CD4-positive, CD25-positive, alpha-beta regulatory T cell (primary cell): ENCODE measurements around the gene HMGCS2. TPM values are rescaled to one million over a fixed set of nuclear protein-coding genes. Genes with fewer than 3 reads are reported as not detected.

ENCODE experiments used
- ATAC-seq, 2 donors: fragments of 150-1000 bp; cut with Tn5 transposase; one replicate each; pipeline ENCODE4 v1.10.0; 2021; ENCODE audit warnings: low read depth in 2 of 2, moderate number of reproducible peaks in 2 of 2, moderate library complexity in 1 of 2
- DNase-seq, 3 donors: peaks; one replicate each; pipeline versions ENCODE4 v3.0.0 to v3.0.0-alpha.2; 2012 to 2022; ENCODE audit warnings: mixed read lengths in 1 of 3
- H3K27ac ChIP-seq: one replicate; pipeline ENCODE4 v1.7.0; 2013; ENCODE audit warnings: mild to moderate bottlenecking, low read length; ENCODE audit not compliant: insufficient read depth, poor library complexity, severe bottlenecking
- H3K27me3 ChIP-seq: one replicate; pipeline ENCODE4 v1.7.0; 2013; ENCODE audit warnings: low read length; ENCODE audit not compliant: control insufficient read depth, insufficient read depth
- H3K36me3 ChIP-seq: one replicate; pipeline ENCODE4 v1.7.0; 2013; ENCODE audit warnings: mild to moderate bottlenecking, low read length, moderate library complexity; ENCODE audit not compliant: control insufficient read depth, insufficient read depth
- H3K4me1 ChIP-seq: 2 replicates; pipeline ENCODE4 v1.7.0; 2013; ENCODE audit warnings: mild to moderate bottlenecking, low read length; ENCODE audit not compliant: insufficient read depth, control insufficient read depth, poor library complexity, severe bottlenecking
- H3K4me3 ChIP-seq: one replicate; pipeline ENCODE4 v1.7.0; 2013; ENCODE audit warnings: low read depth, mild to moderate bottlenecking, low read length, moderate library complexity
- H3K9me3 ChIP-seq, 2 experiments: 1 replicate in 1 of 2; 2 replicates in 1 of 2; pipeline ENCODE4 v1.7.0; 2013; ENCODE audit warnings: low read length in 2 of 2, mild to moderate bottlenecking in 1 of 2, moderate library complexity in 1 of 2; ENCODE audit not compliant: control insufficient read depth in 2 of 2
- H3K27ac Mint-ChIP-seq, 3 donors: one replicate each; pipeline ENCODE4 v1.8.0; 2020 to 2022; ENCODE audit warnings: mild to moderate bottlenecking in 3 of 3, mixed read lengths in 3 of 3, moderate library complexity in 2 of 3
- H3K27me3 Mint-ChIP-seq: one replicate; pipeline ENCODE4 v1.8.0; 2022; ENCODE audit warnings: mild to moderate bottlenecking, mixed read lengths
- H3K36me3 Mint-ChIP-seq: one replicate; pipeline ENCODE4 v1.8.0; 2020; ENCODE audit warnings: mixed read lengths
- H3K4me1 Mint-ChIP-seq, 4 donors: one replicate each; pipeline ENCODE4 v1.8.0; 2020 to 2022; ENCODE audit warnings: mixed read lengths in 4 of 4, mild to moderate bottlenecking in 1 of 4
- H3K4me3 Mint-ChIP-seq, 4 donors: one replicate each; pipeline ENCODE4 v1.8.0; 2020 to 2022; ENCODE audit warnings: mild to moderate bottlenecking in 4 of 4, mixed read lengths in 4 of 4, moderate library complexity in 3 of 4
- H3K9me3 Mint-ChIP-seq, 7 donors: one replicate each; pipeline ENCODE4 v1.8.0; 2020 to 2022; ENCODE audit warnings: mixed read lengths in 7 of 7, mild to moderate bottlenecking in 3 of 7, moderate library complexity in 2 of 7
- polyA plus RNA-seq, 4 donors: library from polyadenylated mRNA; unstranded; fragments of 300-500 nt; fragmentation: Illumina TruSeq; gene quantifications; one replicate each; pipeline ENCODE4 v1.2.3, GENCODE V29; 2021
- total RNA-seq: library from RNA; stranded (reverse); gene quantifications from one replicate; pipeline ENCODE4 v1.2.3, GENCODE V29; 2022

Gene HMGCS2
- total and polyA plus RNA-seq, 5 donors from 2014 or later: not detected

DNA sequence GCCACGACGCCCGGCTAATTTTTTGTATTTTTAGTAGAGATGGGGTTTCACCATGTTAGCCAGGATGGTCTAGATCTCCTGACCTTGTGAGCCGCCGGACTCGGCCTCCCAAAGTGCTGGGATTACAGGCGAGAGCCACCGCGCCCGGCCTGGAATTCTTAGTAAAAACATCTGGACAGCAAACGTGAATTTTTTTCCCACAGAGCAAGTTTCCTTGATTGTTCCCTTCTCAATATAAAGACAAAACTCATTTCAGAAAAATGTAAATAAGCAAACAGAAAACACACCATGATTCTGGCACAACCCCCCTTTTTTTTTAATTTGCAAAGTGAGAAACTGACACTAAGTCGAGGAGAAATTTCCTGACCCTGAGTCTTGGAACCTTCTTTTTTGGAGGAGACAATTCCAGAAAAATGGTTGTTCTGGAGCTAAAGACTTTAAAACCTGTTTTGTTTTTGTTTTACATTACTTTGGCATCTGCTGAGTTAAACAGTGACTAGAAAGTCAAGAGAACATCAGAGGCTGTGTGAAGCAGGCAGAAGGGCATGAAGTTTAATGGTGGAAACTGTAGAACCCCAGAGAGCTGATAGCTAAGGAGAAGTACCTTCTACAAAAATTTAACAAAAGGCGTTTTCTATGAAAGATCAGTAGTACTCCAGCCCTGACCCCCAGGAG is 10.3 kb upstream of the HMGCS2 start:
- Mint-ChIP-seq H3K9me3 (peaks cover 0 to 4% (median 0%) of the 10 kb centered on the region in 7 donors), H3K36me3 (no peaks in the 10 kb centered on the region), H3K27me3 (peaks cover 13% of the 10 kb centered on the region), H3K4me1 (no peaks in the 10 kb centered on the region), H3K4me3 (no peak overlapping the region), H3K27ac (no peak overlapping the region)
- ATAC-seq: no peak
- no peak for DNase-seq
- no peak overlapping the region for H3K27ac ChIP-seq
- no peaks in the 10 kb centered on the region for H3K9me3 ChIP-seq
- no peaks in the 10 kb centered on the region for H3K36me3 ChIP-seq
- H3K27me3 ChIP-seq: peaks cover 4% of the 10 kb centered on the region
- H3K4me3 ChIP-seq: no peak overlapping the region
- no peaks in the 10 kb centered on the region for H3K4me1 ChIP-seq

DNA sequence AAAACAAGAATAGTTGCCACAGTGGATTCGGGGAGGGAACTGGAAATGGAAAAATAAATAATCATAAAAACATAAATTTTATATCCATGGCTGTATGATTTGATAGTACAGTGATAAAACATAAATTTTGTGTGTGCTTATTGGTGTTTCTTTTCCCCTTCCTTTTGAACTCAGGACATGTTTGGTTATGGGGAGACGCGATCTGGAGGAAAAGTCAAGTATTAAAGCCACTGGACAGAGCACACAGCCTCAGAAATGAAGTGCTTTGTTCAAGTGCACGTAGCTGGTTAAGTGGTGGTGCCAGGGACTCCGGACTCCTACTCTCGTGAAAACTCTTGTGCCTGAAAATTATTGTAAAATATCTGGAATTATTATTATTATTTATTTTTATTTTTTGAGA is 9.7 kb upstream of the HMGCS2 start:
- no peak overlapping the region for H3K27ac Mint-ChIP-seq
- DNase-seq (no peak), ATAC-seq (no peak)
- H3K27me3 ChIP-seq: peaks cover 11% of the 10 kb centered on the region
- H3K9me3 ChIP-seq: no peaks in the 10 kb centered on the region
- H3K27ac ChIP-seq: no peak overlapping the region
- no peak overlapping the region for H3K4me3 Mint-ChIP-seq
- no peaks in the 10 kb centered on the region for H3K36me3 Mint-ChIP-seq
- peaks cover 13% of the 10 kb centered on the region for H3K27me3 Mint-ChIP-seq
- H3K4me1 Mint-ChIP-seq: no peaks in the 10 kb centered on the region
- no peaks in the 10 kb centered on the region for H3K36me3 ChIP-seq
- peaks cover 0 to 4% (median 0%) of the 10 kb centered on the region in 7 donors for H3K9me3 Mint-ChIP-seq
- H3K4me1 ChIP-seq: no peaks in the 10 kb centered on the region
- no peak overlapping the region for H3K4me3 ChIP-seq

- no peak for ATAC-seq
- no peak overlapping the region for H3K4me3 Mint-ChIP-seq
- no peak overlapping the region for H3K27ac ChIP-seq
- no peak overlapping the region for H3K27ac Mint-ChIP-seq
- H3K36me3 ChIP-seq: no peaks in the 10 kb centered on the region
- no peak overlapping the region for H3K4me3 ChIP-seq
- H3K4me1 Mint-ChIP-seq: no peaks in the 10 kb centered on the region
- peaks cover 4% of the 10 kb centered on the region for H3K27me3 Mint-ChIP-seq
- peaks cover 24% of the 10 kb centered on the region for H3K27me3 ChIP-seq
- no peaks in the 10 kb centered on the region for H3K9me3 ChIP-seq
- peaks cover 0 to 2% (median 0%) of the 10 kb centered on the region in 7 donors for H3K9me3 Mint-ChIP-seq
- no peak for DNase-seq
- H3K36me3 Mint-ChIP-seq: no peaks in the 10 kb centered on the region
- H3K4me1 ChIP-seq: no peaks in the 10 kb centered on the region
Observed at GRCh38 chr1:119774746-119775490, 6.2 kb upstream of the HMGCS2 start.

DNA sequence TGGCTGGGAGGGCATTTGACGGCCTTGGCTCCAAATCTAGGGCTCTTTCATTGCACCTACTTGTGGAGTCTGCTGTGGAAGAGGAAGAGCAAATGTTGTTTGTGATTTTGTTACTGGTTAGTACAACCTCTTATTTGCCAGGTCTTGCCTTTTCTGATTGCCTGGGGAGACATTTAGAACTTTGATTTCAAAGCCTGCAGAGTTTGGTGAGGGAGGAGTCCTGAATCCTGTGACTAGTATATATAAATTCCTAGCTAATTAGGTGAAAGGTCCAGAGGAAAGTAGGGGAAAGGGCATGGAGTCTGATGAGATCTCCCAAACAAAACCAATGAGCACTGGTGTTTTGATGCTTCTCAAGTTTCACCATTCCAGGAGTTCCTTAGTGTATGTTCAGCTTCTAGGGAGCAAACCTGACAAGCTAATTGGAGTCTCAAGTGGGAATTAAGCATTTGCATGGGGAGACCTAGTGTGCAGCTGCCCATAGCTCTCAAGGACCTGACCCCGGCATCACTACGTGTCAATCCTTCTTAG is 5.1 kb upstream of the HMGCS2 start:
- H3K27me3 ChIP-seq: peaks cover 24% of the 10 kb centered on the region
- no peaks in the 10 kb centered on the region for H3K9me3 ChIP-seq
- no peak overlapping the region for H3K4me3 Mint-ChIP-seq
- peaks cover 0 to 2% (median 0%) of the 10 kb centered on the region in 7 donors for H3K9me3 Mint-ChIP-seq
- H3K27ac ChIP-seq: no peak overlapping the region
- no peak overlapping the region for H3K27ac Mint-ChIP-seq
- no peak for ATAC-seq
- no peak for DNase-seq
- H3K4me3 ChIP-seq: no peak overlapping the region
- no peaks in the 10 kb centered on the region for H3K4me1 Mint-ChIP-seq
- no peaks in the 10 kb centered on the region for H3K36me3 Mint-ChIP-seq
- no peaks in the 10 kb centered on the region for H3K4me1 ChIP-seq
- peaks cover 4% of the 10 kb centered on the region for H3K27me3 Mint-ChIP-seq
- no peaks in the 10 kb centered on the region for H3K36me3 ChIP-seq

DNA sequence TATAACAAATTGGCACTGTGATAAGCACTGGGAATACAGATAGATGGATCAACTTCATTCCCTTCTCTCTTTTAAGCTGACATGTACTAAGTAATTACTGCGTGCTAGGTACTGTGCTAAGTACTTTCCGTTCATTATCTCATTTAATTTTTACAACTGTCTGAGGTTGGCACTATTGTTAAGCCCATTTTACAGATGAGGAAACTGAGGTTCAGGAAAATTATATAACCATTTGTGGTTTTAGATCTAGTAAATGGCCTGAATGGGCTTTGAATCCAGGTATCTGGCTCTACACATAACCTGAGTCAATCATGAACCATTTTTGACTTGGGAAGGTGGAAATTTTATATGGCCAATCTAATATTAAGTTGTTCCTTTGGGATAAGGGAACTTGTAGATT is 3.6 kb upstream of the HMGCS2 start:
- H3K27ac ChIP-seq: no peak overlapping the region
- H3K36me3 Mint-ChIP-seq: no peaks in the 10 kb centered on the region
- peaks cover 27% of the 10 kb centered on the region for H3K27me3 ChIP-seq
- H3K4me3 ChIP-seq: no peak overlapping the region
- H3K27ac Mint-ChIP-seq: no peak overlapping the region
- H3K36me3 ChIP-seq: no peaks in the 10 kb centered on the region
- H3K27me3 Mint-ChIP-seq: peaks cover 4% of the 10 kb centered on the region
- no peak for ATAC-seq
- H3K4me1 Mint-ChIP-seq: no peaks in the 10 kb centered on the region
- no peak overlapping the region for H3K4me3 Mint-ChIP-seq
- H3K4me1 ChIP-seq: no peaks in the 10 kb centered on the region
- H3K9me3 Mint-ChIP-seq: peaks cover 0 to 2% (median 0%) of the 10 kb centered on the region in 7 donors
- no peak for DNase-seq
- H3K9me3 ChIP-seq: no peaks in the 10 kb centered on the region

- DNase-seq (no peak), ATAC-seq (no peak)
- Histone ChIP-seq H3K4me3 (no peak overlapping the region), H3K9me3 (no peaks in the 10 kb centered on the region), H3K27me3 (peaks cover 29% of the 10 kb centered on the region), H3K4me1 (no peaks in the 10 kb centered on the region), H3K27ac (no peak overlapping the region), H3K36me3 (no peaks in the 10 kb centered on the region)
- Mint-ChIP-seq H3K4me3 (no peak overlapping the region), H3K36me3 (no peaks in the 10 kb centered on the region), H3K4me1 (no peaks in the 10 kb centered on the region), H3K9me3 (peaks cover 0 to 2% (median 0%) of the 10 kb centered on the region in 7 donors), H3K27me3 (peaks cover 8% of the 10 kb centered on the region), H3K27ac (no peak overlapping the region)
Observed at GRCh38 chr1:119771770-119772169, 3.1 kb upstream of the HMGCS2 start.

- Mint-ChIP-seq H3K36me3 (no peaks in the 10 kb centered on the region), H3K27me3 (peaks cover 6% of the 10 kb centered on the region), H3K27ac (no peak overlapping the region), H3K9me3 (peaks cover 0 to 2% (median 0%) of the 10 kb centered on the region in 7 donors), H3K4me3 (no peak overlapping the region), H3K4me1 (no peaks in the 10 kb centered on the region)
- H3K36me3 ChIP-seq: no peaks in the 10 kb centered on the region
- DNase-seq (no peak), ATAC-seq (no peak)
- peaks cover 29% of the 10 kb centered on the region for H3K27me3 ChIP-seq
- no peaks in the 10 kb centered on the region for H3K9me3 ChIP-seq
- no peaks in the 10 kb centered on the region for H3K4me1 ChIP-seq
- H3K27ac ChIP-seq: no peak overlapping the region
- no peak overlapping the region for H3K4me3 ChIP-seq
Observed at GRCh38 chr1:119771016-119771415, 2.3 kb upstream of the HMGCS2 start.
